Activated CD4-positive, CD25-positive, alpha-beta regulatory T cell treated with anti-CD3 and anti-CD28 coated beads, Interleukin-2, amount 50 U/mL, for 24 hours (primary cell): ENCODE results near the gene AP3M1.
"Not testable (repeated sequence)": the region's sequence is repeated elsewhere in the genome, so short reads cannot be mapped to it uniquely, and the experiment has no call there.

Experiments
- ATAC-seq, 2 donors: fragments of 150-1000 bp; cut with Tn5 transposase; one replicate each; pipeline ENCODE4 v1.10.0; 2021; ENCODE audit warnings: mild to moderate bottlenecking in 1 of 2, moderate library complexity in 1 of 2

The AP3M1 gene

GRCh38 chr10:74163319-74164068, 12.9 kb upstream of the AP3M1 start:
- ATAC-seq: no peak

- ATAC-seq: no peak
These were observed 9.4 kb upstream of the AP3M1 start for GRCh38 chr10:74160013-74160412.

GRCh38 chr10:74156919-74157289, 6.3 kb upstream of the AP3M1 start:
- no peak for ATAC-seq

GRCh38 chr10:74153676-74154075, 3.0 kb upstream of the AP3M1 start:
- ATAC-seq: no peak

GRCh38 chr10:74153123-74153522, 2.5 kb upstream of the AP3M1 start:
- ATAC-seq: no peak

GRCh38 chr10:74151879-74152722, 1.5 kb upstream of the AP3M1 start:
- ATAC-seq: no peak

- peak; percentile 92 to 93 for ATAC-seq
These were observed 606 bp upstream of the AP3M1 start, which contains the start of gene ADK for GRCh38 chr10:74150990-74151878. TSS of gene ADK (plus strand) at chr10:74151221. CDS start at chr10:74151279, 58 bp downstream.

GRCh38 chr10:74146980-74147379, 3.6 kb downstream of the AP3M1 start:
- not testable (repeated sequence) for ATAC-seq

- ATAC-seq: no peak
These were observed 5.5 kb downstream of the AP3M1 start for GRCh38 chr10:74145133-74145532.

GRCh38 chr10:74140553-74140952, 10.1 kb downstream of the AP3M1 start:
- no peak for ATAC-seq

GRCh38 chr10:74139981-74140380, 10.6 kb downstream of the AP3M1 start:
- no peak for ATAC-seq

GRCh38 chr10:74138596-74138995, 12.0 kb downstream of the AP3M1 start:
- ATAC-seq: not testable (repeated sequence)

- ATAC-seq: no peak
These were observed 12.6 kb downstream of the AP3M1 start for GRCh38 chr10:74137992-74138391.

GRCh38 chr10:74135452-74135851, 15.2 kb downstream of the AP3M1 start:
- no peak for ATAC-seq

GRCh38 chr10:74133923-74134820, 16.5 kb downstream of the AP3M1 start:
- no peak for ATAC-seq

- no peak for ATAC-seq
These were observed 27.5 kb downstream of the AP3M1 start for GRCh38 chr10:74123081-74123480.

GRCh38 chr10:74122060-74122459, 28.6 kb downstream of the AP3M1 start:
- no peak for ATAC-seq

- no peak for ATAC-seq
These were observed 29.3 kb downstream of the AP3M1 start for GRCh38 chr10:74121368-74121767.

- ATAC-seq: no peak
These were observed 29.7 kb downstream of the AP3M1 start for GRCh38 chr10:74120911-74121310.

- no peak for ATAC-seq
These were observed 31.8 kb downstream of the AP3M1 start for GRCh38 chr10:74118804-74119203.

GRCh38 chr10:74117738-74118137, 32.9 kb downstream of the AP3M1 start:
- ATAC-seq: no peak

GRCh38 chr10:74114041-74114448, 36.6 kb downstream of the AP3M1 start:
- no peak for ATAC-seq
